Cardiac septum (tissue), 1 donor: Measurements from ENCODE around the gene MOXD1. TPM values are rescaled to one million over a fixed set of nuclear protein-coding genes. Genes with fewer than 3 reads are reported as not detected.

Experiments
- DNase-seq: peaks from one replicate; pipeline ENCODE4 v3.0.0-alpha.2; 2020; ENCODE audit warnings: low spot score
- intact Hi-C: fragments of 100-400 bp; cut with DNase I; formaldehyde crosslinking; loops from one replicate; pipeline ENCODE4 v1.14.0; 2022
- long read RNA-seq: library from polyadenylated mRNA; unstranded; transcript quantifications from one replicate; pipeline ENCODE4 v2.0.0, GENCODE V29; 2021
- total RNA-seq: library from RNA; stranded (reverse); fragmentation: NEBNext Ultra II Directional; extraction: Animal tissue kit (Norgen Biotek cat#: 25700); gene quantifications from one replicate; pipeline ENCODE4 v1.2.1, GENCODE V29; 2021
- donor health status: DM: no; HTN: no; CAD: no.

MOXD1 gene
- total RNA-seq = 1.6 TPM
- long read RNA-seq, partial matches to known transcripts = 0 of 3 reads
- long read RNA-seq, other reads (novel, unspliced or antisense) = 1 of 3 reads

- intact Hi-C loops = no loop called here
Measured at GRCh38 chr6:132400883-132401617, at the start of gene MOXD1. MOXD1 (minus strand) TSS chr6:132401475; CDS start chr6:132401426, 49 bp downstream.

GRCh38 chr6:132446855-132447241, 45.6 kb upstream of the MOXD1 start:
- no peak for DNase-seq
- intact Hi-C loops = no loop called here

More at GRCh38 chr6:132400883-132401617, at the start of gene MOXD1:
- peak; percentile 73 for DNase-seq

- no peak for DNase-seq
- intact Hi-C loops = no loop called here
Measured at GRCh38 chr6:132446141-132446854, 45.0 kb upstream of the MOXD1 start.

GRCh38 chr6:132445201-132445951, 44.1 kb upstream of the MOXD1 start:
- intact Hi-C loops = no loop called here
- DNase-seq = no peak

GRCh38 chr6:132443206-132443605, 41.9 kb upstream of the MOXD1 start:
- intact Hi-C loops = no loop called here
- DNase-seq = no peak

- intact Hi-C loops = no loop called here
- DNase-seq = no peak
Measured at GRCh38 chr6:132430110-132430509, 28.8 kb upstream of the MOXD1 start.

GRCh38 chr6:132425176-132425575, 23.9 kb upstream of the MOXD1 start:
- DNase-seq = no peak
- intact Hi-C loops = no loop called here

- intact Hi-C loops = no loop called here
- DNase-seq = no peak
Measured at GRCh38 chr6:132423839-132424238, 22.6 kb upstream of the MOXD1 start.

GRCh38 chr6:132418235-132418965, 17.1 kb upstream of the MOXD1 start:
- DNase-seq = no peak
- intact Hi-C loops = no loop called here

GRCh38 chr6:132414761-132415160, 13.5 kb upstream of the MOXD1 start:
- intact Hi-C loops = no loop called here
- DNase-seq = no peak

GRCh38 chr6:132414322-132414721, 13.0 kb upstream of the MOXD1 start:
- DNase-seq = no peak
- intact Hi-C loops = no loop called here

GRCh38 chr6:132413499-132413802, 12.2 kb upstream of the MOXD1 start:
- intact Hi-C loops = no loop called here
- no peak for DNase-seq

GRCh38 chr6:132412656-132413498, 11.6 kb upstream of the MOXD1 start:
- intact Hi-C loops = no loop called here
- no peak for DNase-seq

GRCh38 chr6:132411296-132411695, 10.0 kb upstream of the MOXD1 start:
- DNase-seq = no peak
- intact Hi-C loops = no loop called here

GRCh38 chr6:132410830-132411229, 9.6 kb upstream of the MOXD1 start:
- intact Hi-C loops = no loop called here
- no peak for DNase-seq

GRCh38 chr6:132405143-132405915, 4.1 kb upstream of the MOXD1 start:
- no peak for DNase-seq
- intact Hi-C loops = no loop called here

- intact Hi-C loops = no loop called here
- no peak for DNase-seq
Measured at GRCh38 chr6:132404736-132405135, 3.5 kb upstream of the MOXD1 start.

GRCh38 chr6:132404330-132404729, 3.1 kb upstream of the MOXD1 start:
- DNase-seq = no peak
- intact Hi-C loops = no loop called here
